Thymus (tissue), 11 donors: Measurements from ENCODE around the gene SAMD11. TPM values are rescaled to one million over a fixed set of nuclear protein-coding genes. Genes with fewer than 3 reads are reported as not detected.

ENCODE experiments used
- DNase-seq, 9 donors: peaks; one replicate each; pipeline ENCODE4 v3.0.0-alpha.2; 2013; ENCODE audit warnings: low spot score in 9 of 9, low read depth in 6 of 9, missing footprints in 1 of 9
- H3K27ac ChIP-seq, 2 donors: one replicate each; pipeline ENCODE4 v1.5.1; 2013; ENCODE audit warnings: control low read depth in 1 of 2, low read depth in 1 of 2, low read length in 1 of 2, mild to moderate bottlenecking in 1 of 2, moderate library complexity in 1 of 2
- H3K27me3 ChIP-seq, 2 donors: one replicate each; pipeline ENCODE4 v1.5.1; 2013; ENCODE audit warnings: low read length in 1 of 2; ENCODE audit not compliant: control insufficient read depth in 2 of 2, insufficient read depth in 1 of 2
- H3K36me3 ChIP-seq, 2 donors: one replicate each; pipeline ENCODE4 v1.5.1; 2013; ENCODE audit warnings: low read length in 1 of 2, mild to moderate bottlenecking in 1 of 2, moderate library complexity in 1 of 2; ENCODE audit not compliant: control insufficient read depth in 2 of 2, insufficient read depth in 2 of 2
- H3K4me1 ChIP-seq, 2 donors: one replicate each; pipeline ENCODE4 v1.5.1; 2013; ENCODE audit warnings: low read length in 2 of 2; ENCODE audit not compliant: control insufficient read depth in 2 of 2, insufficient read depth in 2 of 2
- H3K4me3 ChIP-seq, 2 donors: one replicate each; pipeline ENCODE4 v1.5.1; 2013; ENCODE audit warnings: low read length in 2 of 2, control low read depth in 1 of 2, mild to moderate bottlenecking in 1 of 2
- H3K9me3 ChIP-seq, 2 donors: one replicate each; pipeline ENCODE4 v1.5.1; 2013; ENCODE audit warnings: low read length in 1 of 2, mild to moderate bottlenecking in 1 of 2; ENCODE audit not compliant: control insufficient read depth in 2 of 2, insufficient read depth in 1 of 2
- WGBS: extraction: QIAGEN DNeasy Blood & Tissue Kit; methylation state at CpG from one replicate; pipeline ENCODE4 v1.1.7; 2013; 5-methylcytosine and 5-hydroxymethylcytosine counted together
- polyA plus RNA-seq: library from polyadenylated mRNA; stranded (reverse); fragments of 200-250 nt; gene quantifications from one replicate; pipeline ENCODE4 v1.2.3, GENCODE V29; 2013
- total RNA-seq: library from RNA; stranded (reverse); fragments of 120-200 nt; gene quantifications from one replicate; pipeline ENCODE4 v1.2.4, GENCODE V29; 2013
- donor health status: healthy.

Gene SAMD11
- total and polyA plus RNA-seq, 2 donors, result 0.38 to 1.7 TPM

DNA sequence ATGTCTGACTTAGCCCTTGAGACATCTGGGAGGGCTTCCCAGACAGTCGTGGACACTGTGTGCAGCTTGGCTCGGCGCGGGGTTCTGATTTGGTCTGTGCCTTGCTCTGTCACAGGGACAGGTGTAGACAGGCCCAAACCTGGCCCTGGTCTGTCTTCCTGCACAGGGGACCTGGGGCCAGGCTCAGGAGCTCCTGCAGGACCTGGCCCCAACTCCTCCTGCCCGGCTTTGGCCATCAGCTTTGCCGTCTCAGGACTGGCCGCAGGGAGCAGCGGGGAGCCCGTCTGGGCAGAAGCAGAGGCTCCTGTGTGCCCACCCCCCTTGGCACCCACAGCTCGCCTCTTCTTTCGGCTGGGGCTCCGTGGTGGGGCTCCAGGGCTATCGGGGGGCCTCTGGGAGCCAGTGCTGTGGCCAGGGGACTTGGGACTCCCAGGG is 56.4 kb downstream of the SAMD11 start:
- Histone ChIP-seq H3K4me3 (no peak overlapping the region), H3K27me3 (peaks cover 11 to 54% of the 10 kb centered on the region in 2 donors), H3K36me3 (no peaks in the 10 kb centered on the region), H3K27ac (no peak overlapping the region), H3K4me1 (peaks cover 3 to 6% of the 10 kb centered on the region in 2 donors), H3K9me3 (peaks cover 0 to 11% of the 10 kb centered on the region in 2 donors)
- WGBS, result 88% methylated on average over 13 of the region's 13 CpGs
- DNase-seq, result no peak

DNA sequence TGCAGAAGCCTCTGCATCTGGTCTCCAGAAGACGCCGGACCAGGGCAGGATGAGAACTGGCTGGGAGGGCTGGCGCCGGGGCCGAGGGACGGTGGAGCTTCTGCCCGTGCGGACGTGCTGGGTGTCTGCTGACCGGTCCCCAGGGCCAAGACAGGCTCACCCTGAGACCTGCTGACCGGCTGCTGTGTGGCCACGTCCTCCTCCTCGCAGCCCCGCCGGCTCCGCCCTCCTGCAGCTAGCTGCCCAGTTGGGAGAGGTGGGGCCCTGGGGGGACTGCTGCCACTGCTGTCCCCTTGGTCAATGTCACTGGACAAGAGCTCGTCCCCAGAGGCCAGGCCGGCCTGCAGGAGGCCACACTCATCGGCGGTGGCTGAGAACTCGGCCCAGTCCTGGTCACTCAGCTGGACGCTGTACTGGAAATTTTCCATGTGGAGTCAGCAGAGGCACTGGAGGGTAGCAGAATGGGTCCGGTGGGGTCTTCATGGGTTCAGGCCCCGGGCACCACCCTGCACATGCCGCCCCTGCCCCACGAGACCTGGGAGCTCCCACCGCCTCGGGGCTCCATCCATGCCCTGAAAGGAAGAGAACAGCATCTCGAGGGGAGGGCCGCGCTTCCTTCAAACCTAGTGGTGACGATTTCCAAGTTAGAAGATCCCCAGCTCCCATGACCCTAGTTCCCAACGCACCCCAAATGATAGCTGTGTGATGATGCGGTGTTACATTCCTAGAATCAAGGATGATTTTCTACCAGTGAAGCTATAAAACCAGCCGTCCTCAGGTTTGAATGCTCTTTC is 57.1 kb downstream of the SAMD11 start:
- Histone ChIP-seq H3K9me3 (peaks cover 0 to 11% of the 10 kb centered on the region in 2 donors), H3K4me1 (peaks cover 3 to 6% of the 10 kb centered on the region in 2 donors), H3K27me3 (peaks cover 4 to 50% of the 10 kb centered on the region in 2 donors), H3K4me3 (no peak overlapping the region), H3K27ac (no peak overlapping the region), H3K36me3 (no peaks in the 10 kb centered on the region)
- no peak for DNase-seq
- 89% methylated on average over 35 of the region's 35 CpGs for WGBS

DNA sequence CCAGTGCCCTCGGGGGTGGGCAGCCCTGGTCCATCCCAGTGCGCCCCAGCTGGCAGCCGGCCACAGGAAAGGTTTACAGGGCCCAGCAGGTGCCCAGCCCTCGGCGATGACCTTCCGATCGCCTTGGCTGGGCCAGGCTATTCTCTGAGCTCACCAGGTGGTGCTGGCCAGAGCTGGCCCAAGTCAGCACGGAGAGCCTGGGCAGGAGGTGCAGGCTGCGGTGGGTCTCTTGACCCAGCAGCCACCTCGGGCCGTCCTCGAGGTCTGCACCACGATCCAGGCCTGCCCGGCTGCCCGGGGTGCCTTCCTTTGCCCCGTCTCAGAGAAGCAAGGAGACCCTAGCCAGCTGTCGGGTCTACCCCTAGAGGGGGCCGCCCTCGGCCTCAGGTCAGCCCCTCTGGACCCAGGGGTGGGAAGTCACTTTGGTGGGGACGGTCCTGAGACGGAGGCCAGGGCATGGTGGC is 57.8 kb downstream of the SAMD11 start:
- H3K27ac ChIP-seq, result no peak overlapping the region
- 85% methylated on average over 21 of the region's 21 CpGs for WGBS
- no peaks in the 10 kb centered on the region for H3K36me3 ChIP-seq
- H3K4me3 ChIP-seq, result no peak overlapping the region
- H3K4me1 ChIP-seq, result peaks cover 0 to 2% of the 10 kb centered on the region in 2 donors
- peaks cover 0 to 45% of the 10 kb centered on the region in 2 donors for H3K27me3 ChIP-seq
- peaks cover 0 to 11% of the 10 kb centered on the region in 2 donors for H3K9me3 ChIP-seq
- no peak for DNase-seq

DNA sequence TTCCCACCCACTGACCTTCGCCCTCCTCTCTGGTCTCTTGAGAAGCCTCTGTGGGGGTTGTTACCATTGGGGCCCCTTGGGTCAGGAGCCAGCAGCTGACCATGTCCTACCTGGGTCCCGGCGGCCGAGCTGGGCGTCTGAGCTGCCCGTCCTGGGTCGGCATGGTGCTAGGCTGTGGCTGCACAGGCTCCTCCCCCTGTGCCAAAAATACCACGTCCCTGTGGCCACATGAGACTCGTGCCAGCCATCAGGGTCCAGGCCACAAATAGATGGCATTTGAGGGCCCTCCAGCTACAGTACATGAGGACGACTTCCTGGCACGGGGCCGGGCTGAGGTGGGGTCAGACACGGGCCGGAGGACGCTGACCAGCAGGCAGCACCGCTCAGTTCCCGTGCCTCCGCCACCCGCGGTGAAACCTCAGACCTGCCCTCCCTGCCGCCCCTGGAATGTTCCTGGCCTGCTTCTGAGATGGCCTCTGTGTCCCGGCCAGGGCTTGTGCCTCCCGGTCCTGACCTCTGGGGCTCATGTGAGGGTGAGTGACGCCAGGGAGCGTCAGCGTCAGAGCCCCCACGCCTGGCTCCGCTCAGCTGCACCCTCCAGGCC is 58.3 kb downstream of the SAMD11 start, which contains the start of gene PERM1:
Gene PERM1, minus strand, starts transcription at position 139 of the 604 bp plus-strand sequence. CDS start 1,064 bp downstream, outside the sequence.
- Histone ChIP-seq H3K4me1 (peaks cover 0 to 2% of the 10 kb centered on the region in 2 donors), H3K4me3 (no peak within 1 kb of the TSS), H3K27me3 (peaks cover 0 to 45% of the 10 kb centered on the region in 2 donors), H3K36me3 (no peaks in the 10 kb centered on the region), H3K27ac (no peak within 1 kb of the TSS), H3K9me3 (peaks cover 0 to 11% of the 10 kb centered on the region in 2 donors)
- WGBS, result 78% methylated on average over 28 of the region's 28 CpGs
- no peak for DNase-seq

DNA sequence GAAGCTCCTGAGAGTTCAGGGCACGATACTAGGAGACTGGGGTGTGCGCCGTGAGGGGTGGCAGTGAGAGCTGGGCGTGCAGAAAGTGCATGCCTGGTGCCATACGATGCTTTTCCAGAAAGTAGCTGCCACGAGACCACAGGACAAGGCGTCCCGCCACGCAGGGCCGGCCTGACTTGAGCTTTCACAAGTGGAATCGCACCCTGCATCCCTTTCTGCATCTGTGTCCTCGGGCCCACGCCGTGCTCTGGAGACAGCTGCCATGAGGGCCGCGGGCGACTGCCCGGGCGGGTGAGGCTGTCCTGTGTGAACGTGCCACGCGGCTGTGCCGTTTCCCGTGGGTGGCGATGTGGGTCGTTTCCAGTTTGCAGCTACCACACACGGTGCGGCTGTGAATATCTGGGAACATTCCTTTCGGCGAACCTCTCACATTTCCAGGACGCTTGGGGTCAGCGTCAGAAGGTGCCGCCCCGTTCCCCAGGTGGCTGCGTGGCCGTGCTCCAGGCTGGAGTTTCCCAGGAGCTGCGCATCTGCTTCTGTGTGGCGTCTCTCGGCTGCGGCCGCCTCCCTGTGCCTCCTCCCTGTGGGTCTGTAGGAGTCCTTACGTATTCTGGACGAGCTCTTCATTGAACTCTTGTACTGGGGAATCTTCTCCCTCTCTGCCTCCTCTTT is 59.2 kb downstream of the SAMD11 start:
- Histone ChIP-seq H3K4me3 (no peak overlapping the region), H3K4me1 (peaks cover 0 to 2% of the 10 kb centered on the region in 2 donors), H3K27me3 (peaks cover 0 to 45% of the 10 kb centered on the region in 2 donors), H3K9me3 (peaks cover 0 to 11% of the 10 kb centered on the region in 2 donors), H3K36me3 (no peaks in the 10 kb centered on the region), H3K27ac (no peak overlapping the region)
- DNase-seq, result no peak
- WGBS, result 86% methylated on average over 43 of the region's 43 CpGs

DNA sequence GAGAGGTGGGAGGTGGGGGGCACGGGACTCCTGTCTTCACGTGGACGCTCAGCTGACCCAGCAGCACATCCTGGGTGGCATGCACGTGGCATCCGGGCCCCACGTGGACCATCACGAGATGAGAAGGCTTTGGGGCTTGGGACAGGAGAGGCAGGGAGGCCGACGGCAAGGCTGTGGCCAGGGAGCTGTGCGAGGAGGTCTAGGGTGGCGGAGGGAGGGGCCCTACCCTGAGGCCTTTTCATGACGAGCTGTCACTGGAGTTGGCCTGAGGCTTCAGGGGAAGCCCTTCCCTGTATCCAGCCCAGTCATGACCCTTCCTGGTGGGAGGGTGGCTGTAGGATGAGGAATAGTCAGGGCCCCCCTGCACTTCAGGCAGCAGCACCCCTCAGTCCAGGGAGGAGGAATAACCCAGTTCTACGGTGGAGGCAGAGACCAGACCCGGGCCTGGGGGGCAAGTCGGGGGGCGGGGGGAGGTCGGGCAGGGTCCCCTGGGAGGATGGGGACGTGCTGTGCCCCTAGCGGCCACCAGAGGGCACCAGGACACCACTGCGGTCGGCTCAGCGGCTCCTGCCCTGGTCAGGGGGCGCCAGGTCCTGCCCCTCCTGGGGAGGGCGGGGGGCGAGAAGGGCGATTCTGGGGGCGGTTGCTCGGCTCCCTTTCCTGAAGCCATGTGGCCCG is 60.2 kb downstream of the SAMD11 start:
- peaks cover 0 to 2% of the 10 kb centered on the region in 2 donors for H3K4me1 ChIP-seq
- H3K27ac ChIP-seq, result no peak overlapping the region
- peak in 2 of 9 donors; percentile 40 to 51 for DNase-seq
- peaks cover 0 to 2% of the 10 kb centered on the region in 2 donors for H3K9me3 ChIP-seq
- no peak overlapping the region for H3K4me3 ChIP-seq
- H3K36me3 ChIP-seq, result no peaks in the 10 kb centered on the region
- WGBS, result 22% methylated on average over 29 of the region's 29 CpGs
- H3K27me3 ChIP-seq, result peaks cover 0 to 45% of the 10 kb centered on the region in 2 donors

DNA sequence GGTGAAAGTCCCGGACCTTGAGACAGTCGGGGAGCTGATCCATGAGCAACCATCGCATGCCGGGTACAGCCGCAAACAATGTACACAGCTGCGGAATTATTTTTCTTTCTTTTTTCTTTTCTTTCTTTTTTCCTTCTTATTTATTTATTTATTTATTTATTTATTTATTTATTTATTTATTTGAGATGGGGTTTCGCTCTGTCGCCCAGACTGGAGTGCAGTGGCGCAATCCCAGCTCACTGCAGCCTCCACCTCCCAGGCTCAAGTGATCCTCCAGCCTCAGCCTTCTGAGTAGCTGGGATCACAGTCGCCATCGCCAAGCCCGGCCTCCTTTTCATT is 60.7 kb downstream of the SAMD11 start:
- no peak overlapping the region for H3K27ac ChIP-seq
- DNase-seq, result no peak
- 67% methylated on average over 12 of the region's 12 CpGs for WGBS
- H3K4me1 ChIP-seq, result peaks cover 0 to 2% of the 10 kb centered on the region in 2 donors
- H3K4me3 ChIP-seq, result no peak overlapping the region
- peaks cover 0 to 45% of the 10 kb centered on the region in 2 donors for H3K27me3 ChIP-seq
- H3K36me3 ChIP-seq, result no peaks in the 10 kb centered on the region
- peaks cover 0 to under 1% of the 10 kb centered on the region in 2 donors for H3K9me3 ChIP-seq

DNA sequence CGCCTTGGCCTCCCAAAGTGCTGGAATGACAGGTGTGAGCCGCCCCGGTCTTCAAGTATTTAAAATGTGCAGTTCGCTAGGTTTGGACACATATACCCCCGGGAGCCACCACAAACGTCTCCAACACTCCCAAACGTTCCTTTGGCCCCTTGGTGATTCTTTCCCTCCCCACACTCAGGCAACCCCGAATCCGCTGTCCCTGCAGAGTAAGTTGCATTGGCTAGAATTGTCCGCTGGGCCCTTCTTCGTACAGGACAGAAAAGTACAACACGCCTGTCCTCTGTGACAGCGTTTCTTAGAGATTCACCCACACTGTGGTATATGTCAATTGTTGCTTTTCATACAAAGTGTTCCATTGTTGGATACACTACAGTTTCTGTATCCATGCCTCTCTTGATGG is 61.4 kb downstream of the SAMD11 start:
- H3K4me1 ChIP-seq, result peaks cover 0 to 2% of the 10 kb centered on the region in 2 donors
- no peak for DNase-seq
- peaks cover 0 to 4% of the 10 kb centered on the region in 2 donors for H3K9me3 ChIP-seq
- 82% methylated on average over 13 of the region's 13 CpGs for WGBS
- H3K4me3 ChIP-seq, result no peak overlapping the region
- no peaks in the 10 kb centered on the region for H3K36me3 ChIP-seq
- H3K27ac ChIP-seq, result no peak overlapping the region
- peaks cover 0 to 44% of the 10 kb centered on the region in 2 donors for H3K27me3 ChIP-seq
